HEK293 (cell line): Measurements from ENCODE around the gene KHSRP.
A peak's percentile ranks its signal among the peaks of the same experiment; 100 is the strongest.

Experiments
- CTCF ChIA-PET: fragments of 350-600 bp; formaldehyde crosslinking; extraction: SDS; loops from one replicate; lab custom pipeline; 2021; ENCODE audit warnings: antibody characterized with exemption; lab: Yijun Ruan, JAX
- POLR2A ChIA-PET: fragments of 300-600 bp; formaldehyde crosslinking; extraction: SDS; loops from one replicate; lab custom pipeline; 2020; ENCODE audit warnings: antibody characterized with exemption, inconsistent platforms; lab: Yijun Ruan, JAX
- H3K27ac ChIP-seq: fragments of 200-500 bp; sonication (Bioruptor generic); 2 replicates; pipeline ENCODE4 v1.5.1; 2014; ENCODE audit warnings: low read depth, low read length, control low read depth, inconsistent platforms; ENCODE audit errors: extremely low read depth
- H3K36me3 ChIP-seq, 2 experiments: fragments of 200-500 bp in 1 of 2; sonication (Bioruptor generic) in 1 of 2; 1 replicate in 1 of 2; 2 replicates in 1 of 2; pipeline ENCODE4 v1.5.1; 2014 to 2017; ENCODE audit warnings: inconsistent platforms in 2 of 2, low read length in 2 of 2; ENCODE audit not compliant: control insufficient read depth in 2 of 2, insufficient read depth in 1 of 2
- H3K4me1 ChIP-seq: fragments of 200-500 bp; sonication (Bioruptor generic); 2 replicates; pipeline ENCODE4 v1.5.1; 2014; ENCODE audit warnings: mild to moderate bottlenecking, low read length, inconsistent platforms; ENCODE audit not compliant: control insufficient read depth, insufficient read depth
- H3K4me3 ChIP-seq: 2 replicates; pipeline ENCODE4 v1.5.1; 2011; ENCODE audit warnings: low read depth, mild to moderate bottlenecking, control low read depth, low read length, moderate library complexity
- H3K9me3 ChIP-seq: fragments of 200-500 bp; sonication (Bioruptor generic); 2 replicates; pipeline ENCODE4 v1.5.1; 2014; ENCODE audit warnings: low read depth, low read length, inconsistent platforms; ENCODE audit not compliant: control insufficient read depth, insufficient read depth
- OVOL3 ChIP-seq: fragments of 450-650 bp; formaldehyde crosslinking; IDR thresholded peaks from 2 replicates; pipeline ENCODE4 v1.5.1; 2016; ENCODE audit warnings: missing biosample characterization, missing genetic modification characterization
- PATZ1 ChIP-seq: fragments of 450-650 bp; formaldehyde crosslinking; IDR thresholded peaks from 2 replicates; pipeline ENCODE4 v1.5.1; 2016; ENCODE audit warnings: missing biosample characterization, missing genetic modification characterization
- SP3 ChIP-seq: fragments of 450-650 bp; formaldehyde crosslinking; IDR thresholded peaks from 2 replicates; pipeline ENCODE4 v1.5.1; 2016; ENCODE audit warnings: missing biosample characterization, missing genetic modification characterization
- ZBTB17 ChIP-seq: fragments of 450-650 bp; formaldehyde crosslinking; IDR thresholded peaks from 2 replicates; pipeline ENCODE4 v1.5.1; 2016; ENCODE audit warnings: missing biosample characterization, missing genetic modification characterization
- ZBTB26 ChIP-seq: fragments of 450-650 bp; formaldehyde crosslinking; optimal IDR thresholded peaks from 2 replicates; pipeline ENCODE3; 2016; ENCODE audit warnings: missing biosample characterization, mild to moderate bottlenecking, missing genetic modification characterization
- ZNF133 ChIP-seq: fragments of 450-650 bp; formaldehyde crosslinking; IDR thresholded peaks from 2 replicates; pipeline ENCODE4 v1.5.1; 2016; ENCODE audit warnings: missing biosample characterization, missing genetic modification characterization
- ZNF138 ChIP-seq: fragments of 450-650 bp; formaldehyde crosslinking; IDR thresholded peaks from 2 replicates; pipeline ENCODE4 v1.5.1; 2016; ENCODE audit warnings: missing biosample characterization, missing genetic modification characterization, borderline replicate concordance
- ZNF148 ChIP-seq: fragments of 450-650 bp; formaldehyde crosslinking; IDR thresholded peaks from 2 replicates; pipeline ENCODE4 v1.5.0; 2017; ENCODE audit warnings: missing biosample characterization, missing genetic modification characterization, borderline replicate concordance
- ZNF155 ChIP-seq: fragments of 450-650 bp; formaldehyde crosslinking; IDR thresholded peaks from 2 replicates; pipeline ENCODE4 v1.5.1; 2016; ENCODE audit warnings: missing biosample characterization, missing genetic modification characterization
- ZNF184 ChIP-seq: fragments of 450-650 bp; IDR thresholded peaks from 2 replicates; pipeline ENCODE4 v1.5.1; 2018; ENCODE audit warnings: missing biosample characterization, mild to moderate bottlenecking, missing genetic modification characterization
- ZNF23 ChIP-seq: fragments of 450-650 bp; formaldehyde crosslinking; IDR thresholded peaks from 2 replicates; pipeline ENCODE4 v1.5.1; 2016; ENCODE audit warnings: missing biosample characterization, missing genetic modification characterization, borderline replicate concordance
- ZNF239 ChIP-seq: fragments of 450-650 bp; formaldehyde crosslinking; IDR thresholded peaks from 2 replicates; pipeline ENCODE4 v1.5.1; 2016; ENCODE audit warnings: missing biosample characterization, missing genetic modification characterization
- ZNF24 ChIP-seq: fragments of 450-650 bp; formaldehyde crosslinking; IDR thresholded peaks from 2 replicates; pipeline ENCODE4 v1.5.1; 2016; ENCODE audit warnings: missing biosample characterization, missing genetic modification characterization
- ZNF416 ChIP-seq: fragments of 450-650 bp; formaldehyde crosslinking; IDR thresholded peaks from 2 replicates; pipeline ENCODE4 v1.5.1; 2016; ENCODE audit warnings: missing biosample characterization, missing genetic modification characterization
- ZNF521 ChIP-seq: fragments of 450-650 bp; formaldehyde crosslinking; IDR thresholded peaks from 2 replicates; pipeline ENCODE4 v1.5.1; 2017; ENCODE audit warnings: missing biosample characterization, mild to moderate bottlenecking, missing genetic modification characterization
- ZNF548 ChIP-seq: fragments of 450-650 bp; formaldehyde crosslinking; IDR thresholded peaks from 2 replicates; pipeline ENCODE4 v1.5.1; 2016; ENCODE audit warnings: missing biosample characterization, missing genetic modification characterization
- ZNF600 ChIP-seq: fragments of 450-650 bp; formaldehyde crosslinking; IDR thresholded peaks from 2 replicates; pipeline ENCODE4 v1.5.1; 2016; ENCODE audit warnings: missing biosample characterization, missing genetic modification characterization
- ZNF610 ChIP-seq: fragments of 450-650 bp; formaldehyde crosslinking; IDR thresholded peaks from 2 replicates; pipeline ENCODE4 v1.5.1; 2016; ENCODE audit warnings: missing biosample characterization, missing genetic modification characterization, borderline replicate concordance
- ZNF639 ChIP-seq: fragments of 450-650 bp; formaldehyde crosslinking; IDR thresholded peaks from 2 replicates; pipeline ENCODE4 v1.5.1; 2016; ENCODE audit warnings: missing biosample characterization, missing genetic modification characterization
- ZNF654 ChIP-seq: fragments of 450-650 bp; formaldehyde crosslinking; IDR thresholded peaks from 2 replicates; pipeline ENCODE4 v1.5.1; 2016; ENCODE audit warnings: low read depth, missing biosample characterization, missing genetic modification characterization
- ZNF658 ChIP-seq: fragments of 450-650 bp; formaldehyde crosslinking; IDR thresholded peaks from 2 replicates; pipeline ENCODE4; 2016; ENCODE audit warnings: missing biosample characterization, missing genetic modification characterization
- ZNF704 ChIP-seq: fragments of 450-650 bp; formaldehyde crosslinking; IDR thresholded peaks from 2 replicates; pipeline ENCODE4 v1.5.1; 2016; ENCODE audit warnings: missing biosample characterization, missing genetic modification characterization
- ZNF776 ChIP-seq: fragments of 450-650 bp; formaldehyde crosslinking; IDR thresholded peaks from 2 replicates; pipeline ENCODE4 v1.5.0; 2017; ENCODE audit warnings: missing biosample characterization, missing genetic modification characterization, borderline replicate concordance

The KHSRP gene

GRCh38 chr19:6427131-6427530, 2.5 kb upstream of the KHSRP start:
- Histone ChIP-seq H3K4me3 (no peak overlapping the region), H3K36me3 (peaks cover 1 to 13% of the 10 kb centered on the region in 2 experiments; a peak in 1 of 3 replicates), H3K9me3 (no peaks in the 10 kb centered on the region), H3K4me1 (peaks cover 7% of the 10 kb centered on the region), H3K27ac (no peak overlapping the region)
- ChIA-PET POLR2A (interaction anchor here (1.0 kb wide), 1 partner anchor 32 kb away, joined by 4 read pairs; the partner anchor contains the start of gene SLC25A23), CTCF (interaction anchor here (0.5 to 1.3 kb wide), 2 partner anchors 209 to 661 kb away, joined by 3 read pairs; no protein-coding TSS in a partner anchor)
- no peak for TF ChIP-seq ZNF133 (tag by site-specific recombination)

GRCh38 chr19:6425732-6426620, 1.4 kb upstream of the KHSRP start:
- Histone ChIP-seq H3K9me3 (no peaks in the 10 kb centered on the region), H3K36me3 (peaks cover 4 to 24% of the 10 kb centered on the region in 2 experiments; a peak in 1 of 3 replicates), H3K4me3 (no peak overlapping the region), H3K4me1 (peaks cover 7% of the 10 kb centered on the region), H3K27ac (peak overlapping the region; percentile 50)
- ChIA-PET POLR2A (interaction anchor here (1.0 to 2.1 kb wide), 9 partner anchors 9 to 312 kb away, joined by 4 to 25 read pairs (median 7); partner anchors contain the start of genes ALKBH7, GPR108, GTF2F1 and SLC25A23), CTCF (interaction anchor here (0.6 to 1.3 kb wide), 6 partner anchors 207 to 1218 kb away, joined by 3 to 7 read pairs (median 4); no protein-coding TSS in a partner anchor)
- TF ChIP-seq ZNF416 (tag by site-specific recombination) (no peak), ZNF704 (tag by site-specific recombination) (no peak), ZNF184 (tag by site-specific recombination) (no peak), ZNF639 (tag by site-specific recombination) (0 out of 2 replicates have a peak, but pooled peaks have one; percentile 8), ZNF138 (tag by site-specific recombination) (no peak), PATZ1 (tag by site-specific recombination) (no peak), ZNF654 (tag by site-specific recombination) (no peak), ZBTB17 (tag by site-specific recombination) (no peak; the same call in 1 of the 2 replicates), OVOL3 (tag by site-specific recombination) (no peak), ZNF658 (tag by site-specific recombination) (no peak), ZNF239 (no peak), ZNF610 (0 out of 2 replicates have a peak, but pooled peaks have one; percentile 3), SP3 (tag by site-specific recombination) (no peak), ZBTB26 (no peak), ZNF600 (tag by site-specific recombination) (no peak), ZNF155 (tag by site-specific recombination) (no peak), ZNF521 (tag by site-specific recombination) (no peak), ZNF24 (tag by site-specific recombination) (0 out of 2 replicates have a peak, but pooled peaks have one; percentile 5), ZNF23 (no peak), ZNF548 (0 out of 2 replicates have a peak, but pooled peaks have one; percentile 34), ZNF776 (tag by site-specific recombination) (no peak), ZNF148 (tag by site-specific recombination) (no peak)
